ENCODE results near the gene PKD1L1.

PKD1L1 gene

DNA sequence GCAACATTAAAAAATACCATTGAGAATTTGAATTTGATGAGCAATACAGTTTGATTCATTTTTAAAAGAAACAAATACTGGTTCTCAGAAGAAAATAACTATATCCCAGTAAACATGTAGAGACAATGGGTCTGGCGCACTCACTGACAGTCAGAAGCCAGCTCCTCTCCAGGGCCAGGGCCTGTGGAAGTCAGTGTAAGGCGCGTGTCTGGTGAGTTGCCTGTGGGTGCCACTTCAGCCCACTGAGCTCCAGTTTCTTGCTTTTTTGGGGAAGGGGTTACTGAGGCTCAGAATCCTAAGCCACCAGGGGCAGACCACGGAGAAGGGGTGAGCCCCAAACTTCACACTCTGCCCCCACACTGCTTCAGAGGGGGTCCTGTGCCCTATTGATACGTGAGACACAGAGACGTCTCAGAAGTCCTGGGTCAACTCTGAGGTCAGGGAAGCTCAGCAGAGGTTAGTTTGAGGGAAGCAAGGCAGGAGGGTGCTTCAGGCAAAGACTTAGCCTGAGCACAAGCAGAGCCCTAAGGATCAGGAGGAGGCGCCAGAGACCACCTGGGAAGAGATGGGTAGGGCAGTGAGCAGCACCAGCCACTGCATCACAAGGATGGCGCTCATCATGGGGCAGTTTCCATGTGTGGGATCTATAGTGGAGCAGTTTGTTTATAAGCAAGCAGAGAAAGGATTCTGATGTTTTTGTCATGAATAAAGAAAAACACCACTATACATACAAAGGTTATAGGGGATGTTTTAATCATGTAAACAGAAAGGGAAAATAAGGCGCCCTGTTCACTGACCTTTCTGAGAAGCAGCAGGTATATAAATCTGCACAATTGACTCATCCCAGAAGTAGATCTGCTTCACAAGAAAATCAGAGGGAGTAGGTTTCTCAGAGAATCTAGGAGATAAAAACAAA, 95.7 kb downstream of the PKD1L1 start:
- no peak for DNase-seq

DNA sequence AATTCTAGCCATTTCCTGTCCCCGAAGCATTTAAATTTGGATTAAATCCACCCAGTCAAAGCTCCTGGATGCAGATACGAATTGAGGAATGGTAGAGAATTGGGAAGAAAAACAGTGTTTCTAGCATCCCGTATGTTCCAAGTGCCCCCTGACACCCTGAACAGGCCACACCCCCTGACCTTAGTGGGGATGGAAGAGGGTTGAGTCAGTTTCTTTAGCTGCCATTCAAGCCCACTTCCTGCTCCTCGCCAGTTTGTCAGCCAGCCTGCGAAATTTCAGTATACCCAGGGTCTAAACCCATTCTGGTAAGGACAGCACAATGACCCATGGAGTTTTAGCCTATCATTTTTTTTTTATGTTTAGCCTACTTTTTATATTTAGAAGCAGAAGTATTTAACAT, 101.1 kb downstream of the PKD1L1 start:
- DNase-seq = no peak

DNA sequence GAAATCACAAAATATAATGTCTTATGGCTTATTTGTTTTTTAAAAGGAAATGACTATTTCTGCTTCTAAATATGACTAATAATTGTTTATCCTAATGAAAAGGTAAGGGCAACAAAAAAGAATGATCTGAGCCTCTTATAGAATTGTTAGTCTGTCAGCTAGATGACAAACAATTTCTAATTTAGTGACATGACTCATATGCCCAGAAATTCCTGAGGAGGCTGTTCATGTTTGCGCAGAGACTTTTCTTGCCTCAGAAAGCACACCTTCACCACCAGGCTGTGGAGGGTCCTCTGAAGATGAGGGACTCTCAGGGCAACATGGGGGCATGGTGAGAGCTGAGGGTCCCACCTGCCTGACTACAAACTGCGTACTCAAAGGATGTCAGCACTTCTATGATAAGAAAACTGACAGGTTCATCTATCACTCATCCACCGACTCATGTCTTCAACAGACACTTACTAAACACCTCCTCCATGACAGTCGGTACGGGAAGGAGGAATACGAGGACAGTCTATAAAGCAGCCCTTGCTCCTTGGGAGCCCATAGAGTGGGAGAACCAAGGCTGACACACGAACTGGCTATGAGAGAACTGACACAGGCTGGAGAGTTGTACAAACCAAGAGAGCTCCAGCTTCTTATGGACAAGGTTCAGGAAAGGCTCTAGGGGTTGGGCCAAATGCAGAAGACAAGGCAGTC, 102.0 kb downstream of the PKD1L1 start:
- no peak for DNase-seq

DNA sequence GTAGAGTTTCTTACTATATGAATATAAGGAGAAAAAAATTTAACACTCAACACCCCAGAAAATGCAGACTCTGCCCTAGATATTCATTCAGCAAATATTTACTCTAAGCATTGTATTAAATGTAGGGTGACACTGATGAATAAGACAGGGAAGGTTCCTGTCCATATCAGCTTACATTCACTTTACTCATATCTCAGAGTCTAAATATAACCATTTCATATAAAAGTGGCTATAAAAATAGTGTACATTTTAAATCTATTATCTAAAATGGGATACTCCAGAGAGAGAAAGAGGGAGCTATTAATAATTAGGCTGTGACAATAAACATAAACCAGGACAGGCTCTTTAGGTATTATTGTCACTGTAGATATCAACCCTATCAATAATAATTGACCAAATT, 104.0 kb downstream of the PKD1L1 start:
- no peak for DNase-seq

DNA sequence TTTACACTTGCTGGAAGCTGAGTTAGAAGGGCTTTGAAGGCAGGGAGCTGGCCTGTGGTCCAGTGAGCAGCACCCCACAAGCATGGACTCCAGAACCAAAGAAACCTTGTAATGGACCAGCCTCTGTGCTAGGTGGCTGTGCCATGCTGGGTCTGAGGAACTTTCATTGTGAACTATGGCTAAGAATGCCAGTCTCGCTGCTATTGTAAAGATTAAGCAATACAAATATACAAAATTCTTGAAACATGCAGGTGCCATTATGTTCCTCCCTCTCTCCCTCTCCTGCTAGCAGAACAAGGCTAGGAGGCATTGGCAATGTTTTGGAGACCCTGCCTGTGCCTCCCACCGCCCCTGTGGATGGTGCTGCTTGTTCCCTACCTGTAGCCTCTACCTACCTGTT, 105.0 kb downstream of the PKD1L1 start:
- no peak for DNase-seq

DNA sequence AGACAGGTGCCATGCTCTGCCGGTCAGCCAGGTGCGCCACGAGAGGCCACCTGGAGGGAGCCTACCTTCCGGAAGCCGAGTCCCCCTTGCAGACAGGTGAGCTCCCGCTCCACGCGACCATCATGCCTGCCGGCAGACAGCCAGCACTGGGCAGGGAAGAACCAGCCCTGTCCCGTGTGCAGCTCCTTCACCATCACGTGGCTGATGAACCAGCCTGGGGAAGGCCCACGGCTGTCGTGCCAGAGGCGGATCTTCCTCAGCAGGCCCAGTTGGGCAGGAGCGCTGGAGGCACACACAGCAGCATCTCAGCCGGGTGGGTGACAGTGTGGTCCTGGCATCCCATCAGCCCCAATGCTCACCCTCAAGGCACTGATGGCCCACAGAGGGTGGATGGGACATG, 108.9 kb downstream of the PKD1L1 start:
- no peak for DNase-seq

DNA sequence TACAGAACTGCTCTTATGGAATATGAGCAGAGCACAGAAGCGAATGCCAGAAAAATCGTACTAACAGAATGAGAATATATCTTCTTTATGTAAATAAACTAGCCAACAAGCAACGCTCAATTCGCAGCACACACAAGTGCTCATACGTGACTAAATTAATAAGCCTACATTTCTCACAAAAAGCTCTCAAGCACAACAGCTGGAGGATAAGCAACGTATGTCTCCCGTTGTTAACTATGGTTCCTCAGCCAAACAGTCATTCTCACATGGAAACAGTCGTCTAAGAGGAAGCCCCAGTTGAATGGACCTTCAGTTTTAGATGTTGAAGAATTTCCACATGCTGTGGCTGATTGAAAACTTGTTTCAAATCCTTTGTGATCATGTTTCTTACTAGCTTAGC, 110.4 kb downstream of the PKD1L1 start:
- DNase-seq = no peak

DNA sequence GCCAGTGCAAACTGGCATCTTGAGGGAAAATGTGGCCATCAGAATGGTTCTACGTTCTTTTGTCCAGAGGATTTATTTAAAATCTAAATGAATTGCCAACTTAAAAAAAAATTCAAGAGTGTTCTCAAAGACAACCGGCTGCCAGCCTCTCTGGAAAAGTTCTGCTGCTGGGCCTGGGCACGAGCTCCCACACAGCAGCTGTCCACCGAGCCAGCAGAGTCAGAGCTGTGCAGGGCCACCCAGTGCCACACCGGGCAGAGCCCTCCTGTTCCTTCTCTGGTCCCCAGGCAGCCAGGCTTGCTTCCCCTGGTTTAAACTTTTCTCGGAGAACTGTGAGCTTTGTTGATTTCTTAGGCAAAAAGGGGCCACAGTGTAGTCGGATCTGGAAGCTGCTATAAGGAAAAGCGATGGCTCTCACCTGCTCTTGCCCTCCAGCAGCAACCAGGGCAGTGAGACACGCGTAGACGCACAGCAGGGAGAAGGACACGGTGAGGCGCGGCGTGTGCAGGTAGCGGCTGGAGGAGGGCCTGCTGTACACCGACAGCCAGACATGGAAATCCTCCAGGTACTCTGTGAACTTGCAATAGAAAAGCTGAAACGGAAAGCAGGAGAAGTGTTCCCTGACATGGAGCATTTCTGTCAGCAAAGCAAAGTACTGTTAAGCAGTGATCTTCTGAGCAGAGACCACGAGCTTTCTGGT, 111.6 kb downstream of the PKD1L1 start:
- no peak for DNase-seq

DNA sequence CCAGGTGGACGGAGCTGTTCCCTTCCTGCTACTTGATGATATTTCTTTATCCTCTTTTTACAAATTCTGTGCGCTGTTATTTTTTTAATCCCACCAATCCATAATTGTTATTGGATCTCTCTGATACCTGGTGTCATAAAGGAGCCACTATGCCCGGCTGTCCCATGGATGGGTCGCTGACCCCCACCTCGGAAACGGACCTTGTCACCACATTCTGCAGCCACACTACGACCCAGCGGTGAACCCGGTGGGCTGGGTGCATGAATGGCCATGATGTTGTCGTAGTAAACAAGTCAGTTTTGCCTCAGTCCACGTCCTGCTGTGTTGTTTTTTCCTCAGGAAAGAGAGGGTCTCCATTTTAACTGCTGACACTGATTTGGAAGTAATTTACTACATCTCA, 112.2 kb downstream of the PKD1L1 start:
- no peak for DNase-seq

DNA sequence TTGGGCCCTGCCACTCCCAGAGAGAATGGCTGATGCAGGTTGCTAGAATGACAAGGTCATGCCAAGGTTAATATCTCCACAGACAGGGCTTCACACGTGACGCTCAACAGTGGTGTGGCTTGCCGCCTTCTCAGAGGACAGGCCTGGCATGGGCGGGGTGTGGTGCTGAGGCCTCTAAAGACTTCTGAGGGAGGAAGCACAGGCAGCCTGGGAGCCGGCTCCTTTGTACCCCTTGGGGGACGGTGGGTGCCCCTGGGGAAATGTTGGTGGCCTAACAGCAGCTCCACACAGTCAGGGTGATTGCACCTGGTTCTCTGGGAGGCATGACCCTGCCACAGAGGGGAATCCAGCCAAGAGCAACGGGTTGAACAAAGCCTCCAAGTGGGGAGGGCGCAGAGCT, 115.1 kb downstream of the PKD1L1 start:
- DNase-seq = no peak

DNA sequence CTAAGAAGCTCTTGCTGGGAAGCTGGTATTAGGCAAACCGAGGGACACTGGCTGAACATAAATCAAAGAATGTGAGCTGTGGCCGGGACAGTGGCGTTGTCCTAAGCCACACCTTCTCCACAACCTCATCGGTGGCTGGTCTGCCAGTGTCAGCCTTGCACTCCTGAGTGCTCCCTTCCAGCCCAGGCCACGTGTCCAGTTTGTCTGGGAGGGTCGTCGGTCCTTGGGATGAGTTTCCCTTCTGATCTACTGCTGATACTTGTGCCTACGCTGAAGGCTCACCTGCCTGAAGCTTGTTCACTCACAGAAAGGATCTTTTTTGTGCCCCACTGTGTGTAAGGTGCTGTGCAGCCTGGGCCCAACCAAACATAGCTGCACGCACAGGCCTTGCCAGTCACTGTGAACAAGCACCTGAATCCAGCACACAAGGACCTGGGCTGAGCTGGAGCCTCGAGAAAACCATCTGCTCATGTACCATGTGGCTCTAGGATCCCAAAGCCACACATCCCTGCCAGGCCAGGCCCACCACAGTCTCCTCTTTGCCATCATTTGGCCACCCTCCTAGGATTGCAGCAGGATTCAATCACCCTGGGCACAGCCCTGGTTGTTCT, 116.1 kb downstream of the PKD1L1 start:
- no peak for DNase-seq

DNA sequence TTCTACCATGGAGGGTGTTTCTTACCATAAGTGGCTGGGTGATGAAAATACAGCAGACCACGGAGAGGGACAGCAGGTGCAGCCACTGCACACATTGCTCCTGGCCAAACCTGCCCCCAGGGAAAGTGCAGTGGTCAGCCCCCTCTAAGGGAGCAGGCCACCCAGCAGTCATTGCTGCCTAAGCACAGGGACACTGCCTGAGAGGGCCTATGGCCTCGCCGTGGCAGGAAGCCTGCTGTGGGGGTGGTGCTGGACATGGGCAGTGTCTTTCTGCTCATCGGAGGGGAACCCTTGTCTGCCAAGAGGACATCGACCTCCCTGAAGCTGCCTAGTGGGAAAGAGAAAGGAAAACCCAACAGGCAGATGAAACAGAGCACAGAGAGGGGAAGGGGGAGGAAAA, 118.3 kb downstream of the PKD1L1 start:
- no peak for DNase-seq

DNA sequence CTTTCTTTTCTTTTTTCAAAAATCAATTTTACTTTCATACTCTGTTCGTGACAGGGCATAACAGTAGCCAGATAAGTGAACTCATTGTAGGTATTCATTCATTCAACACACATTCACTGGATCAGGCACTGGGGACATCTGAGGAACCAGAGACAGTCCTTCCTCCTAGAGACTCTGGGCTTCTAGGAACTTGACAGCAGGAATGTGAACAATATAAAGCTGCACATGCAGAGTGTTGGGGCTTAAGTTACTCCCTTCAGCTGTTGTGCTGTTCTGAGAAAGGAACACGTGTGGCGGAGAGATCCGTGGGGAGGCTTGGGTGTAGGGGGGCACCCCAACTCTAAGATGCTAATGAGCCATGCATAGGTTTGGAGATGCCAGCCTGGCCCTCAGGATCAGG, 120.4 kb downstream of the PKD1L1 start:
- no peak for DNase-seq

DNA sequence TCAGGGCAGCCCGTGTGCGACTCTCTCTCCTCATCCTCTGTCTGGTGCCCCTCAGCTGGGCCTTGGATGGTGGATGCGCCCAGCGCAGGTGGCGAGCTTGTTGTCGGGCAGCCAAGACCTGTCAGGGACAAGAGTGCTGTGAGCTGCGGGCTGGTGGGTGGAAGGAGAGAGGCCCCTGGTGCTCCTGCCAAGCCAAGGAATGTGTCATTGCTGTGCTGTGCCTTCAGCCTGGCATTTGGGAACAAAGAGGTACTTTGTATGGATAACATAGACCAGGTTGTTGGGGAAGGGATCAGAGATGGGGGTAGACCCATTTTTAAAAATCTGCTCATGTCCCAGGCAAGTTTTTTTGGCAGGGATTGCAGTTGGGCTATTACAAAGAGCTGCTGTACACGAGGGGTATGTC, 120.9 kb downstream of the PKD1L1 start:
- no peak for DNase-seq

DNA sequence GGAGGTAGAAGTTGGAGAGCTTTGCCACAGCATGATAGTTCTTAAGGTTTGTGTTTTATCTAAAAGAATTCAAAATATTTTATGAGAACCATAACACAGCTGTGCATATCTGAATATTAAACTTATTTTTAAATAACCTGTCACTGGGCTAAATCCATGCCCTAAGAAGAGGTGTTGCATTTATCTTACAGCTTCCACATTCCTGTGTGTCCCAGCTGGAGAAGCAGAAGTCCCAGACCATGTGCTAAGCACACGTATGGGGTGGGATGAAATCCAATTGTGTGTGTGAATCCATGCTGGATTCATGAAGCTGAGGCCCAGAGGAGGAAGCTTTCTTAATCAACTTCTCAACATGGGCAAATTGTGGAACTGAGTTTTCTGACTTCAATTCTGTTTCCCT, 121.5 kb downstream of the PKD1L1 start:
- no peak for DNase-seq

DNA sequence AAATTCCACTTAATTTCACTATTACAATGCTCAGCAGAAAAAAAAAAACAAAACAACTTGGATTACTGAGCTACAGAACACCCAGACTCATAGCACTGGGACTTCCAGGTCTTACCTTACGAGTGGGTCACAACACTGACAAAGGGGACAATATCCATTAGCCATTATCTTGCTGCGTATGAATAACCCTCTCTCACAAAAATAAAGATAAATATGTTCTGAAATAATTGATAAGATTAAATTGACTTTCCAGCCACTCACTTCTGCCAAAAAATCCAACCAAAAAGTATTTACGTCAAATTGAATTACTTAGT, 128.7 kb downstream of the PKD1L1 start:
- DNase-seq = no peak

DNA sequence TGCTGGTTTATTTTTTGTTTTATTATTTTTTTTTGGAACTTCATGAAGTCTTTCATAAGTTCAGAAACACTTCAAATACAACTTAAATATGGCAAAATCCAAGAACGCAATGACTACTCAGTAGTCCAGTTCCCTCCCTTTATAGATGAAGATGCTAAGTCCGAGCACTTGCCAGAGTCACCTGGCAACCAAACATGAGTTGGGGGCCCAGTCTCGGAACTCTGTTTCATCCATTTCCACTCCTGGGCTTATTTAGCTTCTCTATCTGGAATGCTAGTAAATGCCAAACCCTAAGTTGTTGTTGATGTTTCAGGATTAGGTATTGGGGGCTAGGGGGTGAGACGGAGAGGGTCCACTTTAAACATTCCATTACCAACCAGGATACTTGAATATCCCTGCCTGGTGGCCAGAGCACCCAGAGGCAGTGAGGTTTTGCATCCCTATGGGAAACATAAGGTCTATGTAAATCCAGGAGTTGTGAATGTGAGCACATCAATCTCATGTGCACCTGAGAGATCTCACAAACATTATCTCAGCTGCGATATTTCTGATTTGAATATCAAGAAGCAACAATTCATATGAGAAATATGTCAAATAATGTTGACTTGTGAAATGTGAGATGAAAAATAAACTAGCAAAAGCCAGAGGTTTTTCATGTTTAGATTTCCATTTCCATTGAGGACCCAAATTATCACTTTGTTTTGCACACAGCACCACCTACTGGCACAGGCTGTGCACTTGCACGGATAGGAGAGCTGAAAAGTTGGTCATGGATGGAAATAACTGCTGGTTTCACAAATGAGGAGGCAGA, 129.3 kb downstream of the PKD1L1 start:
- peak; percentile 28 for DNase-seq

DNA sequence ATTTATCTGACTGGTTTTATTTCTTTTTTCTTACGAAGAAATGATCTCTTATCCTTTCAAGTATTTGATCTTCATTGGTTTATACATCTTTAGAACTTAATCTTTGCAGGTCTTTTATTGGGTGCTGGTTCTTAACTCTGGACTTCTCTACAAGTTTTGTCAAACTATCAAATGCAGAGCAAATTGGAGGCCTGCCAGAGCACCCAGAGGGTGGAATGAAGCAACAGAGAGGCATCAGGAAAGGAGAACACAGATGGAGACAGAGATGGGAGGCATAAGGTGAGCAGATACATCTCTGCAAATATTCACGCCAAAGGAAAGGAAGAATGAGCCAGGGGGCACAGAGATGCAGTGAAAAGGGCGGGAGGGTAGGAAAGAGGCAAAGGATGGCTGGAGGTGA, 130.3 kb downstream of the PKD1L1 start:
- DNase-seq = no peak

DNA sequence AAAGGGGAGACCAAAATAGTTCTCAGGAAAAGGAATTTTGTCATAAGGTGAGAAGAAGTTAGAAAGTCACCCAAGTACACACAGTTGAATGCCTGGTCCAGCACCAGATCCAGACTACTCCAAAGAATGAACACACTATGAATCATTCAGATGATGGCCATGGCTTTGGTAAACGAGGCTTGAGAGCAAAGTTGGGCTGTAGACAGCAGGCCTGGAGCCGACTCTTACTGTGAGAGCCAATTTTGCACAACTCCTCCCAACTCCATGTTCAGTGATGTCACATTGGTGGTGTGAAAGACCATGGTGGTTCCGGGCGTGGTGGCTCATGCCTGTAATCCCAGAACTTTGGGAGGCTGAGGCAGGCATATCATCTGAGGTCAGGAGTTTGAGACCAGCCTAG, 131.6 kb downstream of the PKD1L1 start:
- DNase-seq = no peak

DNA sequence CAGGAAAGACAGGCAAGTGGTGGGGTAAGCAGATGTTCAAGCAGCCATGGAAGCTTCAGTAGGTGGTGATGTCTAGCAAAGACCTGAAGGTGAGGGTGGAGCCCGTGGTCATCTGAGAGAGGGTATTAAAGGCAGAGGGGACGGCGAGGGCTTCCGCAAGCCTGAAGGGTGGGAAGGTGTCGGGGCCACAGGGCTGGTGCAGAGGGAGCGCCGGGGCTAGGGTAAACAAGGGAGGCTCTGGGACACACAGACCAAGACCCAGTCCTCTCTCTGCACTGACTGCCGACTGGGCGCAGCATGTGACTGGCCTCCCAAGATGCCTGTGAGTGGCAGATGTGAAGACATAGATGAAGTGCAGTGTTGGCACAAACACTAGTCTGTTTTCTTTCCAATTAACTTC, 132.4 kb downstream of the PKD1L1 start:
- DNase-seq = no peak

DNA sequence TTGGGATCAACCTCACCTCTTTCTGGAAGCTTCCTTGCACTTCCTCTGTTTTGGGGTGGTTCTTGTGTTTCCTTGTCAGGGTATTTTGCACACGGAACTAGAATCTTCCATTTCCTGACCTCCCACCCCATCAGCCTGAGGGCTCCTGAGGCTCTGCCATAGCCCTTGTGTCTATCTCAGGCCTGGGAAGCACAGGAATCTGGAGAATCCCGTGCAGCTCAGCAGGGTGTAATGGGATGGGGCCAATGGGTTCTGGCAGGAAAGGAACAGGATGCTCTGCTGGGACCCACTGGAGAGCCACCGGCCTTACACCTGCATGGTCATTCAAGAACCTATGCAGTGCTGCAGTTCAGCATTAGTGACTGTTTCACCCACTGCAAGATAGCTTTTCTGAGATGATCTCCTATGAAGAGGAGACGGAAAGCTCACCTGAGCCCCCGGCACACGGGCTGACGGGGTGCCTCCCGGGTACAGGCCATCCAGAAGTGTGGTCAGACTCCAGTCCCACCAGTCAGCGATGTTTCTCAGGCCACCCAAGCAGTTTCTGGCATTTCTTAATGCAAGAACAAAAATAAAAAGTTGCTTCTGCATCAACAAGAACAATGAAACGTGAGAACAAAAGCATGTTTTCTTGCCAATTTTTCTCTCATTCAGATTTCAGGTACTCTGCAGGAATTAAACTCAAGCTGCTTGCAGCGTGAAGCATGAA, 133.2 kb downstream of the PKD1L1 start:
- DNase-seq = no peak

DNA sequence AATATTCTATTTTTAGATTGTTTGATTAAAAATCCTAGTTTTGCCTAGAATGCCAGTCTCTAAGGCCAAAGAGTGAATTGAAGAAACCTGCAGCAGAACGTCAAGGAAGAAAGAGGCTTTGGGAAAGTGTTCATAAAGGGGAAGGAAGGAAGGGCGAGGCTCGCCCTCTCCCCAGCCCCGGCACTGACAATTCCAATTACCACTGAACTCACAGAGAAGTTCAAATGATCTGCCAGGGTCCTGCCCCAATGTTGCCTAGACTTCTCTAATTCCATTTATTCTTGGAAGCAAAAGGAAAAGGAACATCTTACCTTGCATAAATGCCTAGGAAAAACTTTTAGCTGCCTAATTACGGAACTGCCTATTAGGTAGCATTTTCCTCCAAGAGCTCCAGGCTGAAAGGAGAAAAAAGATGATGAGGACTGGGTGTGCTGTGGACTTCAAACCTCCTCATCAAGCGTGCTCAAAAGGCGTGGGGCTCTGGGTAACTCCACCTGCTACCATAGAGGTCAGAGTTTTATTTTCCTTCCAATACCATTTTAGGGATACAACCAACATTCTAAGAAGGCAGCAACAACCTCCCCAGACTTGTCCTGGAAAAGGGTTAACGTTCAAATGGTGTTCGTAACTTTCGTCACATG, 134.5 kb downstream of the PKD1L1 start:
- no peak for DNase-seq

Data from NCI-H1048 (cell line).